Fibroblast of lung (primary cell): ENCODE measurements around the gene CLEC19A.

ENCODE experiments used
- EZH2 ChIP-seq: IDR thresholded peaks from 2 replicates; pipeline ENCODE4 v1.5.1; 2012; ENCODE audit warnings: low read length, control low read depth, mild to moderate bottlenecking; ENCODE audit errors: missing control alignments
- TF ChIP-seq, protein P1 (sequence below), 2 donors: IDR thresholded peaks in 1 of 2; conservative IDR thresholded peaks in 1 of 2; 1 replicate in 1 of 2; 2 replicates in 1 of 2; pipeline ENCODE4 v1.5.1; 2011 to 2012; ENCODE audit warnings: low read length in 2 of 2, control low read depth in 1 of 2, inconsistent platforms in 1 of 2, low read depth in 1 of 2, mild to moderate bottlenecking in 1 of 2

DNA sequence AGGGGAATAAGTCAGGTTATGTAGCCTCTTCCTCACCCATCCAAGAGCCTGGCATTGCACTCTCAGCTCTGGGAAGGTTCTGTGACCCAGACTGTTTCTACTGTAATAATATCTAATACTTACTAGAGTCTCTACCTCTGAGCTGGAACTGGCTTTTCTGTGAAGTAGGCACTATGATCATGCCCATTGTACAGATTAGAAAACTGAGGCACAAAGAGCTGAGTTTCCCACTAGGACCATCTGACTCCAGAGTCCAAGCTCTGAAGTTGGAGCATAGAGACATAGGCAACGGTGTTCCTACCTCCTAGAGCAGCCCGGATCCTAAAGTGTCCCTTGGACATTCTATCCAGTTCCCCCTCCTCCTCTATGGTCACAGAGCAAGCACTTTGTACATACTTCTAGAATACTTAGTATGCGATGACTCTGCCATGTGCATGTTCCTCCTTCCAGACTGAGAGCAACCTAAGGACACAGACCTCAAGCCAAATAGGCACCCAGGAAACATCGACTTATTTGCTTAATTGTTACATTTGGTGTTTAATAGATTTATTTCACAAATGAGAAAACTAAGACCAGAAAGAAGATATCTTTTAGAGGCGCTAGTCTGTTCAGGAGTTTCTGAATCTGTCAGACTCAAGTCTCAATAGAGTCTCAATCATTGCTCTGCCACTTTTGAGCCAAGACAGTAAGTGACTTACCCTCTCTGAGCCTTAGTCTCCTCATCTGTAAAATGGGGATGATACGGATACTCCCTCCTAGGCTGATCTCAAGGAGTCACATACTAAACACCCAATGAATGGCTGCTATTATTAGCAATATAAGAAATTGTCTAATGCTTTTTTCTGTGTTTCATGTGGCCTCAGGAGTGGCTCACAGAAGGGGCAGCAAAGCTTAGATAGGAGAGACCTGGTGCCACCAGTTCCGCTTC lies 3.6 kb downstream of the CLEC19A start:
- TF ChIP-seq, protein P1, sequence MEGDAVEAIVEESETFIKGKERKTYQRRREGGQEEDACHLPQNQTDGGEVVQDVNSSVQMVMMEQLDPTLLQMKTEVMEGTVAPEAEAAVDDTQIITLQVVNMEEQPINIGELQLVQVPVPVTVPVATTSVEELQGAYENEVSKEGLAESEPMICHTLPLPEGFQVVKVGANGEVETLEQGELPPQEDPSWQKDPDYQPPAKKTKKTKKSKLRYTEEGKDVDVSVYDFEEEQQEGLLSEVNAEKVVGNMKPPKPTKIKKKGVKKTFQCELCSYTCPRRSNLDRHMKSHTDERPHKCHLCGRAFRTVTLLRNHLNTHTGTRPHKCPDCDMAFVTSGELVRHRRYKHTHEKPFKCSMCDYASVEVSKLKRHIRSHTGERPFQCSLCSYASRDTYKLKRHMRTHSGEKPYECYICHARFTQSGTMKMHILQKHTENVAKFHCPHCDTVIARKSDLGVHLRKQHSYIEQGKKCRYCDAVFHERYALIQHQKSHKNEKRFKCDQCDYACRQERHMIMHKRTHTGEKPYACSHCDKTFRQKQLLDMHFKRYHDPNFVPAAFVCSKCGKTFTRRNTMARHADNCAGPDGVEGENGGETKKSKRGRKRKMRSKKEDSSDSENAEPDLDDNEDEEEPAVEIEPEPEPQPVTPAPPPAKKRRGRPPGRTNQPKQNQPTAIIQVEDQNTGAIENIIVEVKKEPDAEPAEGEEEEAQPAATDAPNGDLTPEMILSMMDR (conservative IDR thresholded peaks at IDR 0.05 in 1 of 2, IDR thresholded peaks at IDR 0.05 in 1 of 2; ENCODE audit: low read depth in 1 of 2, low read length in 2 of 2), result no peak
- no peak for TF ChIP-seq EZH2
